SH-SY5Y (cell line): ENCODE results near the gene ARHGEF16.

Source experiments
- GATA2 ChIP-seq: IDR thresholded peaks from 2 replicates; pipeline ENCODE4 v1.6.1; 2011; ENCODE audit warnings: mild to moderate bottlenecking, low read depth, low read length
- GATA3 ChIP-seq: IDR thresholded peaks from 2 replicates; pipeline ENCODE4 v1.6.1; 2011; ENCODE audit warnings: low read depth, mild to moderate bottlenecking, low read length, moderate library complexity

DNA sequence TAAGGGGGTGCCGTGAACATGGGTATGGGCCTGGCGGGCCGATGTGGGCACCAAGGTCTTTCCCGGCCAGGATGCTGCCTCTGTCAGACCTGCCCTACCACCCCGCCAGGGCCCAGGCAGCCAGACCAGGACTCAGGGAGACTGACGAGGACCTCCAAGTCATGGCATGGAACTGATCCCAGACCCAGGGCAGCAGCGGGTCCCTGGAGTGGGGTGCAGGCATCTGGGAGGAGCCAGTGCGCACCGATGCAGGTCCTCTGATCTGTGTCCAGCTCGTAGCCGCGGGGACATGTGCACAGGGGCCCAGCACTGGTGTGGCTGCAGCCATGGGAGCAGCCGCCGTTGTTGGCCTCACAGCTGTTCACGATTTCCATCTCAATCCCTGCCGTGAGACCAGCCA lies 56.8 kb downstream of the ARHGEF16 start:
- TF ChIP-seq GATA2 (no peak), GATA3 (no peak)
